Ureter (tissue), 1 donor: ENCODE data around the gene EPHA5. TPM values are rescaled to one million over a fixed set of nuclear protein-coding genes. Genes with fewer than 3 reads are reported as not detected.
"Not testable (repeated sequence)": the region's sequence is repeated elsewhere in the genome, so short reads cannot be mapped to it uniquely, and the experiment has no call there.

Experiments used
- DNase-seq: peaks from one replicate; pipeline ENCODE4 v3.0.0-alpha.2; 2020; ENCODE audit warnings: low spot score
- total RNA-seq: library from RNA; stranded (reverse); gene quantifications from one replicate; pipeline ENCODE4 v1.2.4, GENCODE V29; 2023
- donor health status: DM: yes; HTN: yes; CAD: no.

The EPHA5 gene
- total RNA-seq, 1 donor from 2014 or later = not detected

DNA sequence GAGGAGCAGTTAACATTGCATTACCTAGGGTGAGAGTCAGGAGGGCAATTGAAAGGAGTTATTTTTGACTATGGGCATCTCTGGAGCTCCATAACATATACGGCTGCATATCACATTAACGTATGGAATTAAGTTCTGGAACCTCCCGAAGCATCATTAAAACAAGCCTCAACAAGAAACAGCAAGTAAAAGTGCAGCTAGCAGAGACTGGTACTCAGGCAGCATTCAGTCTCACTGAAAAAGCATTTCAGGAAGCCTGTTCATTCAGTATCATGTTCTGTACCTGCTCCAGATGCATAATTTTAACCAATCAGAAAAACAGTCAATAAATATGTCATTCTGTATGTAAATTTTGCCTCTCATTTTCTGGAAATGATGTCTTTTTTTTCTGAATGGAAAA, 299.6 kb downstream of the EPHA5 start:
- DNase-seq = no peak

DNA sequence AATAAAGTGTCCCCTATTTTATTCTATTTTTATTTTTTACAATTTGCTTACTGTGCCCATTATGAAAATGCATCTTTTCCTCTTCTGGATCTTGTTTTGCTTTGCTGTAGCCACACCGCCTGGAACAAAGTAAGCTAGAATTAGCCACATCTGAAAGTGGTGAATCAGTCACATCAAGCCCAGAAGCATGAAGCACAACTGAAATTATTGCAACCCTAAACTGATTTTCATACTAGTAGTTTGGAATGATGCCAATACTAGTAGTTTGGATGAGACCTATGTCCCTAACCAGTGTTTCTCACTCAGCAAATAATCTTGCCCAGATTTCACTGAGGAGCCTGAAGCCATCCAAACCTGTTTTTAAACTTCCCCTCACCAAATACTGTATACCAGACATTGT, 303.0 kb downstream of the EPHA5 start:
- no peak for DNase-seq

GRCh38 chr4:65358914-65359313, 311.4 kb downstream of the EPHA5 start:
- no peak for DNase-seq

DNA sequence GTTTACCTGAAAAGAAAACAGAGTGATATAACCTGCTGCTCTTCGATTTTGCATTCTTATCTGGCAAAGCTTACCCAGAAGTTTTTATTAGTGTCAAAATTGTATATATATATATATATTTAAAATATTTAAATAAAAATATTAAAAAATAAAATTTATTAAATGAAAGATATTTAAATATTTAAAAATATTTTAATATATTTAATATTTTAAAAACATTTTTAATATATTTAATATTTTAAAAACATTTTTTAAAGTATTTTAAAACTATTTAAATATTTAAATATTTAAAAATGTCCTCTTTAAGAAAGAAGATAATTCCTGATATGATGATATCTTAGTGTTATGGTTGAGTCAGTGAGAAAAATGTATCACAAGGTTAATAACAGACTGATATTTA, 317.2 kb downstream of the EPHA5 start:
- DNase-seq = no peak

GRCh38 chr4:65344278-65344825, 325.9 kb downstream of the EPHA5 start:
- no peak for DNase-seq

DNA sequence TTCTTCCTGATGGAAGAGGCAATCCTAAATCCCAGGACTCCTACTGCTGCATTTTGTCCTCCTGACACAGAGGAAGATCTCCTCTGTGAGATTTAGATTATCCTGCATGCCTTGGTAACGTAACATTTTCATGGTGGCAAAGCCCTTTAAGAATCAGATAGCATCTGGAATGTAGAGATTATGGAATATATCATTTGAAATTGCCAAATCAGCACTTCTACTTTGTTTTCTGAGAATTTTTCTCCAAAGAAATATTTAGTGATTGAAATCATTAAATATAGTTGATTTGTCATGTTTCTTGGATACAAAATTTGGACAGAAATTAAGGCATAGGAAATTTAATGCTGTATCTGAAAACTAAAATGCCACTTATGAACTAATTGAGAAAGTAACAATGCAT, 326.9 kb downstream of the EPHA5 start:
- DNase-seq = no peak

- no peak for DNase-seq
These were observed 328.7 kb downstream of the EPHA5 start for GRCh38 chr4:65341557-65341956.

DNA sequence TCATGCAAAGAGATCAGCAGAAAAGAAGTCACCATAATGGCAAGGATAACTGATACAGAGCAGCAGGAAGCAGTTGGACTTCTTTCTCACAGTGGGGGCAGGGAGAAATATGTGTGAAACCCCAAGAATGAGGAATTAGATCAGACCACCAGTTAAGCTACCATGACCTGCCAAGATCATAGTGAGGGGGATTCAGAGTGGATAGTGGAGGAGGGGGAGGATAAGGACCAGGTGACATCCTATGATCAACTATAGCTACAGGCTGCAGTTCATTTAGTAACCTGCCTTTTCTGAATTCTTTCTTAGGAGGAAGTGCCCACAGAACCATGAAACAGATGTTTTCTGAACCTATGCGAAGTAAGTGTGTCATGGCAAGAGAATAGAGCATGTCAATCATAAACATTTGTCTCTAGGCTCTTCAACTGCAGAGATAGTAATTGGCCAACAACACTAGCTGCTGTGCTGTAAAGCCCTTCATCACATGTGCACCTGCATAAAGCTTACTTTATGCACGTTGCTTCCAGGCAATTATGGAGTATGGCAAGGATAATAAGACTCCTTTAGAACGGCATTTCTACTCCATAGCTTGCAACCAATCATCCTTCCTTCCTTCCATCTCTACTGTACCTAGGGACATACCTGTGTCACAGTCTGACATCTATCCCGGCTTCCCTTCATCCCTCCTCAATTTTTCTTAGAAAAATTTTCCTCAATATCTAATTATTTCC, 329.7 kb downstream of the EPHA5 start:
- DNase-seq = no peak

DNA sequence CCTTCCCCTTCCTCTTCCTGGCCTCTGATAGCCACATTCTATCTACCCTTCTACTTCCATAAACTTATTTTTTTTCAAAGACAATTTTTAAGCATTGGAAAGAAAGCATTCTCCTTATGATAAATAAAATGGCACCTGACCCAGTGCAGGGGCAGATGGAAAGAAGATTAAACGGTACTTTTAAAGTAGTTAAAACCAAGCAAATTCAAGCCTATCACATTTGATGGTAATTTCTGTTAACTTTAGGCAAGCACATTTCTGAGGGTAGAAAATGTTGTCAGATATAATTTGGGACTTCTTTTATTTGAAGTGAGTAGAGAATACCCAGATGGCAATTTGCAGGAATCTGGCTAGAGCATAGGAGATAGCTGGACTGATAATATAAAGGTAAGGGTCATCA, 332.9 kb downstream of the EPHA5 start:
- no peak for DNase-seq

GRCh38 chr4:65336465-65336864, 333.8 kb downstream of the EPHA5 start:
- DNase-seq = no peak

- no peak for DNase-seq
These were observed 353.8 kb downstream of the EPHA5 start for GRCh38 chr4:65316534-65316933.

DNA sequence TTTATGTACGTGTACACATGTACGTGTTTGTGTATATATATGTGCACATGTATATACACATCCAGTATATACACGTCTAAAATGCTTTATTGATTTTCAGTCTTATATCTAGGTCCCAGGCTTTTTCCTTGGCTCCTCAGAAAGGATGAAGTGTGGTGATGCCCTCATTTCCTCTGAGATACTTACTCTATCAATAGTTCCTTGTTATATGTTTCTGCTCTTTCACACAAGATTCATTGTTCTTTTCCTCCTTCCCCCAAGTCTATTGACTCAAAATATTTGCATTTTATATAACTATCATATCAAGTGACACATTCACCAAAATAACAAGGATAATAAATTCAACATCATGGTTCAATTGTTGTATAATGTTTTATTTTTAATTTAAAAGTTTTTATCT, 359.2 kb downstream of the EPHA5 start:
- DNase-seq = no peak

DNA sequence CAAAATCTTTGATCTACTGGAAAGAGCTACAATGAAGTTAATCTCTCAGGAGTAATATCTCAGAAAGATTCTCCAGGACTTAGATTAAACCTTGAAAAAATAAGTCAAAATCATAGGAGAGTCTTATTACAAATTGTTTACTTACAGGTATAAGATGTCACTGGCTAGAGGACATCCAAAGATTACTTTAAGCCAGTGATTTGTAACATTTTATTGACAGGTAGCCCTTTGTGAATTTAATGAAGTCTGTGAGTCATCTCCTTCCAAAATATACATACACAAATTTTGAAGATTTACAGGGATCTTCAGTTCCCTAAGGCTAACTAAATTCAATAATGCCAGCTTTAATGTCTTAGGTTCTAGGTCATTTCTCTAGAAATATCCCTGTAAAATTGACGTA, 359.7 kb downstream of the EPHA5 start:
- no peak for DNase-seq

GRCh38 chr4:65308626-65309025, 361.7 kb downstream of the EPHA5 start:
- DNase-seq = not testable (repeated sequence)

GRCh38 chr4:65302145-65302544, 368.1 kb downstream of the EPHA5 start:
- no peak for DNase-seq

- no peak for DNase-seq
These were observed 374.0 kb downstream of the EPHA5 start for GRCh38 chr4:65296246-65296645.

DNA sequence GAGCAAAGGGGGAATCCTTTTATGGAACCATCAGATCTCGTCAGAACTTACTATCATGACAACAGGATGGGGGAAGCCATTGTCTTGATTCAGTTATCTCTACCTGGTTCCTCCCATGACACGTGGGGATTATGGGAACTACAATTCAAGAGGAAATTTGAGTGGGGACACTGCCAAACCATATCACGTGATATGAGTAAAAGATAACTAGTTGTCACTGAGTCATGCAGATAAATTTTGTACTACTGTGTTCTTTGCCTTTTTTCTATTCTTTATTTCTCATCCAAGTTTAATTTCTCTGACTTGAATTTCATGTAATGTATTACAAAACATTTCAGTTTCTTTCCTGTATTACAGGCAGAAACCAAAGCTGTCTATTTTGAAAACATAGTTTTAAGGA, 383.2 kb downstream of the EPHA5 start:
- DNase-seq = no peak
